Pancreas (tissue), 10 donors: ENCODE data around the gene DYNLT3. TPM values are rescaled to one million over a fixed set of nuclear protein-coding genes. Genes with fewer than 3 reads are reported as not detected.

Experiments
- ATAC-seq, 4 donors: fragments of 200-7000 bp; cut with Tn5 transposase; one replicate each; pipeline versions ENCODE4 v1.8.0 to v1.9.1; 2020; ENCODE audit warnings: mild to moderate bottlenecking in 4 of 4, moderate library complexity in 4 of 4
- DNase-seq, 6 donors: peaks; one replicate each; pipeline ENCODE4 v3.0.0-alpha.2; 2020
- FAIRE-seq: peaks from 2 replicates; lab custom pipeline; 2012; peaks lifted over from hg19 to GRCh38; lab: Jason Lieb, UNC
- H3K27ac ChIP-seq, 4 donors: fragments of 200-600 bp; sonication (generic); 1 replicate in 3 of 4; 2 replicates in 1 of 4; pipeline versions ENCODE4 v1.5.0 to v1.8.0; 2020
- H3K27me3 ChIP-seq, 4 donors: fragments of 200-600 bp; one replicate each; pipeline ENCODE4 v1.8.0; 2021
- H3K36me3 ChIP-seq, 3 donors: fragments of 200-600 bp; sonication (generic) in 1 of 3; one replicate each; pipeline versions ENCODE4 v1.5.0 to v1.8.0; 2020 to 2021
- H3K4me1 ChIP-seq, 3 donors: fragments of 200-600 bp; one replicate each; pipeline ENCODE4 v1.8.0; 2021
- H3K4me3 ChIP-seq, 4 donors: fragments of 200-600 bp; sonication (generic) in 2 of 4; one replicate each; pipeline versions ENCODE4 v1.5.0 to v1.8.0; 2020 to 2021
- H3K9me3 ChIP-seq, 4 donors: fragments of 200-600 bp; one replicate each; pipeline ENCODE4 v1.8.0; 2021
- WGBS, 2 donors: extraction: QIAGEN DNeasy Blood & Tissue Kit; methylation state at CpG; one replicate each; pipeline ENCODE4 v1.1.7; 2013; 5-methylcytosine and 5-hydroxymethylcytosine counted together
- intact Hi-C, 3 donors: fragments of 100-400 bp; cut with DNase I; formaldehyde crosslinking; loops; one replicate each; pipeline versions ENCODE4 v1.11.1 to v1.14.2; 2022
- polyA plus RNA-seq, 2 donors: library from polyadenylated mRNA; stranded (reverse); fragments of 200-250 nt; gene quantifications; one replicate each; pipeline ENCODE4 v1.2.3, GENCODE V29; 2013
- total RNA-seq, 6 donors: library from RNA; stranded (reverse); fragmentation: NEBNext Ultra II Directional in 4 of 6; extraction: Animal tissue kit (Norgen Biotek cat#: 25700) in 4 of 6; gene quantifications; one replicate each; pipeline versions ENCODE4 v1.2.1 to v1.2.4, GENCODE V29; 2021 to 2023
- TF ChIP-seq, protein P1 (sequence below), 4 donors: fragments of 200-600 bp; sonication (generic) in 3 of 4; IDR thresholded peaks; one replicate each; pipeline versions ENCODE4 v1.5.0 to v1.8.0; 2021; ENCODE audit warnings: antibody characterized with exemption in 4 of 4
- donor health status: healthy with polysubstance abuse.
- donor health status: DM: no; HTN: no; CAD: no; lungs with moderate emphysema.
- donor health status: DM: no; HTN: no; CAD: no.
- donor health status: control.
- donor health status: control.
- donor health status: Bipolar disorder and iron deficiency.
- donor health status: DM: yes; HTN: yes; CAD: no.
- donor health status: DM: no; HTN: no; CAD: no.
- donor health status: DM: no; HTN: no; CAD: no.
- donor health status: DM: yes; HTN: yes; CAD: no.

Gene DYNLT3
- total and polyA plus RNA-seq, 8 donors: 5.0 to 18.8 (median 7.9) TPM

DNA sequence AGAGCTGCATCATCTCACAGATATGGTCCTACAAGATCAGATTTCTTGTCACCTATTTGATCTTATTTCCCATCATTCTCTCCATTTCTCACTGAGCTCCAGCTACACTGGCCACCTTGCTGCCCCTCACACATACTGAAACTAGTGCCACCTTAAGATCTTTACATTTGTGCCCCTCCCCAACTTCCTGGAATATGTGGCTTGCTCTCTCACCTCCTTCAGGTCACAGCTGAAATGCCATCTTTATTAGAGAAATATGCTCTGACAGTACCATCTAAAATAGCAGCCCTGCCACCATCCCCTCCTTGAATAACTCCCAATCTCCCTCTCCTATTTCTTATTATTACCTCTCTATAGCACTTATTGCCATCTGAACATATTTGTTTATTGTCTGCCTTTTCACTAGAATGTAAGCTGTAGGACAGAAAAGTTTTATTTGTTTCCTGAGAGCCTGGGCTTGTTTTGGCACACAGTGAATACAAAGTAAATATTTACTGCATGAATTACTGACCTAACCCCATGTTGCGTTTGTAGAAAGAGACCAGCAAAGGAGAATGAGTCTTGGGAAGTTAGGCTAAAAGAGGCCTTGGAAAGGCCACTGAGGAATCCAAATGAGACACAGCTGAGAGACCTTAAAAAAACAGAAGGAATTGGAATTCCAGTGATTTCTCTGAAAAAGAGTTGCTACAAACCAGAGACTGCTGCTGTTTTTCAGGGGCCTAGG is 22.7 kb downstream of the DYNLT3 start:
- ATAC-seq: peak; percentile 59 to 81 (median 68)
- Histone ChIP-seq H3K27ac (no peak overlapping the region), H3K36me3 (no peaks in the 10 kb centered on the region), H3K9me3 (no peaks in the 10 kb centered on the region), H3K4me1 (peaks cover 0 to 4% (median 0%) of the 10 kb centered on the region in 3 donors), H3K27me3 (peaks cover 0 to 4% (median 0%) of the 10 kb centered on the region in 4 donors), H3K4me3 (no peak overlapping the region)
- FAIRE-seq: no peak
- WGBS, 2 donors: 14 to 20% methylated on average over 1 of the region's 1 CpG
- DNase-seq: no peak
- intact Hi-C loops: loop anchor here in 1 of 3 donors (5.0 to 10.0 kb wide), 2 partner anchors 80 to 317 kb away; no protein-coding TSS in a partner anchor
- TF ChIP-seq, protein P1, sequence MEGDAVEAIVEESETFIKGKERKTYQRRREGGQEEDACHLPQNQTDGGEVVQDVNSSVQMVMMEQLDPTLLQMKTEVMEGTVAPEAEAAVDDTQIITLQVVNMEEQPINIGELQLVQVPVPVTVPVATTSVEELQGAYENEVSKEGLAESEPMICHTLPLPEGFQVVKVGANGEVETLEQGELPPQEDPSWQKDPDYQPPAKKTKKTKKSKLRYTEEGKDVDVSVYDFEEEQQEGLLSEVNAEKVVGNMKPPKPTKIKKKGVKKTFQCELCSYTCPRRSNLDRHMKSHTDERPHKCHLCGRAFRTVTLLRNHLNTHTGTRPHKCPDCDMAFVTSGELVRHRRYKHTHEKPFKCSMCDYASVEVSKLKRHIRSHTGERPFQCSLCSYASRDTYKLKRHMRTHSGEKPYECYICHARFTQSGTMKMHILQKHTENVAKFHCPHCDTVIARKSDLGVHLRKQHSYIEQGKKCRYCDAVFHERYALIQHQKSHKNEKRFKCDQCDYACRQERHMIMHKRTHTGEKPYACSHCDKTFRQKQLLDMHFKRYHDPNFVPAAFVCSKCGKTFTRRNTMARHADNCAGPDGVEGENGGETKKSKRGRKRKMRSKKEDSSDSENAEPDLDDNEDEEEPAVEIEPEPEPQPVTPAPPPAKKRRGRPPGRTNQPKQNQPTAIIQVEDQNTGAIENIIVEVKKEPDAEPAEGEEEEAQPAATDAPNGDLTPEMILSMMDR (IDR thresholded peaks at IDR 0.05): no peak

DNA sequence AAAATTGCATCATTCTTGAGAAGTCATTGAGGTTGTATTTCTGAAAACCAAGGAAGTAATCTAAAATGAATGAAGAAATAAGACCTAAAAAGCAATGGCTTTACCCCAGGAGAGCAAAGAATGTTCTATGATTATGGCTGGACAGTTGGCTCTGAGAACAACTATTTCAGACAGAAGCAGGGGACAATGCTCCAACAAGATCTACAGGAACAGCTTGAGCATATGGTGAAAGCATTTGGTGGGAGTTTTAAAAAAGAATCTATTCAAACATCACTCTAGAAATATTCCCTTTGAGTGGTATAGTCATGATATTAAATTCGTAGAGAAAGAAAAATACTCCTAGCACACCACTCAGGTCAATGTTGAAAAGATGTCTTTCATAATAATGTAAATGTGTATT is 26.7 kb downstream of the DYNLT3 start:
- Histone ChIP-seq H3K36me3 (no peaks in the 10 kb centered on the region), H3K4me1 (peaks cover 0 to 4% (median 0%) of the 10 kb centered on the region in 3 donors), H3K27me3 (peaks cover 0 to 18% (median 0%) of the 10 kb centered on the region in 4 donors), H3K4me3 (no peak overlapping the region), H3K9me3 (no peaks in the 10 kb centered on the region), H3K27ac (no peak overlapping the region)
- ATAC-seq (no peak), FAIRE-seq (no peak), DNase-seq (no peak)
- WGBS, 2 donors: 67 to 85% methylated on average over 1 of the region's 1 CpG
- intact Hi-C loops: loop anchor here in 1 of 3 donors (10.0 kb wide), 1 partner anchor 76 kb away; no protein-coding TSS in a partner anchor
- TF ChIP-seq, protein P1 (IDR thresholded peaks at IDR 0.05): no peak

DNA sequence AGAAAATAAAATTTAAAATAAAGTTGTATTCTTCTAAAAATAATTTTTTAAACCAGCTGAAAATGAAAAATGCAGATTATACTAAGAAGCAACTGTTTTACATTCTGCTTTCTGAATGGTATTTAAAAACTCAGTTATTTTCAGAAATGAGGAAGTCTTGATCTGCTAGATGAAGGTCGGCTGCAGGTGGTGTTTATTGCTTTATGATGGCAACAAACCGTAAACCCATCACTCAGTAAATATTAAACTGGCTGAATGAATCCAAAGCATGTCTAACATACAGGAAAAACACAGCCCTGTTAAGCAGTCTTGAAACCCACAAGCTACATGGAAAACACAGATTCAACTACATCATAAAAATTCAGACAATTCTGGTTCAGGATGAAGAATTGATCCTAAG is 29.3 kb downstream of the DYNLT3 start:
- no peak for DNase-seq
- FAIRE-seq: peak; percentile 92
- intact Hi-C loops: no loop called here
- no peak for ATAC-seq
- Histone ChIP-seq H3K27ac (no peak overlapping the region), H3K4me1 (no peaks in the 10 kb centered on the region), H3K27me3 (peaks cover 0 to 18% (median 0%) of the 10 kb centered on the region in 4 donors), H3K36me3 (no peaks in the 10 kb centered on the region), H3K9me3 (no peaks in the 10 kb centered on the region), H3K4me3 (no peak overlapping the region)
- TF ChIP-seq, protein P1 (IDR thresholded peaks at IDR 0.05): no peak
- WGBS, 2 donors: 39 to 46% methylated on average over 2 of the region's 2 CpGs

DNA sequence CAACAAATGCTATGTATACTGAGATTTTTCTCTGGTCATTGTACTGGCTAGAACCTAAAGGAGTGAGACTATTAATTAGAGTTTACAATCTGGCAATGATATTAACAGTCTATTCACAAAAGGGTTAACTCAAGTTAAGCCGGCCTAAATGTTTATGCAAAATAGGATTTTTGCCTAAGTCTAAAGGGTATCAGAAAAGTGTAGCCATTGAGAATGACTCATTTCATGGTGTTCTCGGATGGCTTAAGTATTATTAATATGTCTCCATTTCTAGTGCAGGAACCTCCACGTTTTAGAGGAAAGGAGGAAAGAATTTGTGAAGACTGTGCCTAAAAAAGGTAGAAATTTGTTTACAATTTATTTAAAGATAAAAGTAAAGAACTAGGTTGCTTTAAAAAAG is 29.8 kb downstream of the DYNLT3 start:
- TF ChIP-seq, protein P1 (IDR thresholded peaks at IDR 0.05): no peak
- DNase-seq (no peak), ATAC-seq (no peak), FAIRE-seq (no peak)
- no peaks in the 10 kb centered on the region for H3K36me3 ChIP-seq
- H3K4me1 ChIP-seq: no peaks in the 10 kb centered on the region
- H3K27me3 ChIP-seq: peaks cover 0 to 18% (median 0%) of the 10 kb centered on the region in 4 donors
- intact Hi-C loops: no loop called here
- no peak overlapping the region for H3K27ac ChIP-seq
- WGBS, 2 donors: 36 to 39% methylated on average over 3 of the region's 3 CpGs
- no peaks in the 10 kb centered on the region for H3K9me3 ChIP-seq
- no peak overlapping the region for H3K4me3 ChIP-seq

DNA sequence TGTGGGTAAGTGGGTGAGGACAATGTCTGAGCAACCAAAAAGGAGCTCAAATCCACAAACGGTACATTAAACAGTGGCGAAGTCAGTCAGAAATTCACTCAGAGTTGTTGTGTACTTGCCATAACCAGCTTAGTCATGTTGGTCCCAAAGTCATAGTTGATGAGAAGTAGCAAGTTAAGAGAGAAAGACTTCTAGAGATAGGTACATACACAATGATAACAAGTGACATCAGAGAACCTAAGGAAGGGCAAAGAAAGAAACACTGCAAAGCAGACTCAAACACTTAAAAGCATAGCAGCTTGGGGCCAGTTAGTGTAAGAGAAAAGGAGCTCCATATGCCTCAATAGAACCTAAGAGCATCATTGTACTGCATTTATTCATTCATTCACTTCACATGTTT is 30.2 kb downstream of the DYNLT3 start:
- no peaks in the 10 kb centered on the region for H3K4me1 ChIP-seq
- 83 to 94% methylated on average over 2 of the region's 2 CpGs for WGBS, 2 donors
- H3K27ac ChIP-seq: no peak overlapping the region
- no peak overlapping the region for H3K4me3 ChIP-seq
- DNase-seq (no peak), ATAC-seq (no peak), FAIRE-seq (no peak)
- TF ChIP-seq, protein P1 (IDR thresholded peaks at IDR 0.05): no peak
- H3K9me3 ChIP-seq: no peaks in the 10 kb centered on the region
- H3K27me3 ChIP-seq: peaks cover 0 to 18% (median 0%) of the 10 kb centered on the region in 4 donors
- intact Hi-C loops: no loop called here
- H3K36me3 ChIP-seq: no peaks in the 10 kb centered on the region
